Fibroblast of lung (primary cell): ENCODE data around the gene WHRN. TPM values are rescaled to one million over a fixed set of nuclear protein-coding genes. Genes with fewer than 3 reads are reported as not detected.

Experiments used
- DNase-seq, 2 donors: peaks; one replicate each; pipeline versions ENCODE4 v3.0.0 to v3.0.0-alpha.2; 2010; ENCODE audit warnings: low read depth in 2 of 2
- H2AFZ ChIP-seq: 2 replicates; pipeline ENCODE4 v1.5.1; 2012; ENCODE audit warnings: low read length, control low read depth, inconsistent platforms
- H3K27ac ChIP-seq: 2 replicates; pipeline ENCODE4 v1.5.1; 2011; ENCODE audit warnings: low read length, control low read depth; ENCODE audit not compliant: insufficient read depth
- H3K27me3 ChIP-seq: 2 replicates; pipeline ENCODE4 v1.5.1; 2011; ENCODE audit warnings: mild to moderate bottlenecking, low read length; ENCODE audit not compliant: control insufficient read depth, insufficient read depth
- H3K36me3 ChIP-seq: 2 replicates; pipeline ENCODE4 v1.5.1; 2011; ENCODE audit warnings: low read length; ENCODE audit not compliant: control insufficient read depth, insufficient read depth
- H3K4me1 ChIP-seq: 2 replicates; pipeline ENCODE4 v1.5.1; 2011; ENCODE audit warnings: low read length; ENCODE audit not compliant: control insufficient read depth, insufficient read depth; ENCODE audit errors: extremely low read depth
- H3K4me2 ChIP-seq: 2 replicates; pipeline ENCODE4 v1.5.1; 2011; ENCODE audit warnings: low read length, control low read depth; ENCODE audit not compliant: insufficient read depth; ENCODE audit errors: extremely low read depth
- H3K4me3 ChIP-seq, 4 experiments: fragments of 200-600 bp in 1 of 4; sonication (generic) in 1 of 4; replicated peaks in 1 of 4; 2 replicates each; pipeline ENCODE4 v1.5.1; 2011 to 2016; ENCODE audit warnings: low read length in 4 of 4, low read depth in 3 of 4, mild to moderate bottlenecking in 3 of 4, control low read depth in 2 of 4, inconsistent platforms in 1 of 4, mixed read lengths in 1 of 4; ENCODE audit not compliant: insufficient read depth in 1 of 4; ENCODE audit errors: control extremely low read depth in 1 of 4
- H3K79me2 ChIP-seq: 2 replicates; pipeline ENCODE4 v1.5.1; 2012; ENCODE audit warnings: mild to moderate bottlenecking, low read length, inconsistent platforms; ENCODE audit not compliant: control insufficient read depth, insufficient read depth
- H3K9ac ChIP-seq: 2 replicates; pipeline ENCODE4 v1.5.1; 2011; ENCODE audit warnings: mild to moderate bottlenecking, low read length, control low read depth; ENCODE audit not compliant: insufficient read depth
- H3K9me3 ChIP-seq: 2 replicates; pipeline ENCODE4 v1.5.1; 2012; ENCODE audit warnings: low read depth, low read length; ENCODE audit not compliant: control insufficient read depth, insufficient read depth
- H4K20me1 ChIP-seq: 2 replicates; pipeline ENCODE4 v1.5.1; 2011; ENCODE audit warnings: low read length; ENCODE audit not compliant: control insufficient read depth, insufficient read depth; ENCODE audit errors: extremely low read depth
- CTCF ChIP-seq, 2 donors: IDR thresholded peaks in 1 of 2; conservative IDR thresholded peaks in 1 of 2; 1 replicate in 1 of 2; 2 replicates in 1 of 2; pipeline ENCODE4 v1.5.1; 2011 to 2012; ENCODE audit warnings: low read length in 2 of 2, control low read depth in 1 of 2, inconsistent platforms in 1 of 2, low read depth in 1 of 2, mild to moderate bottlenecking in 1 of 2
- EZH2 ChIP-seq: IDR thresholded peaks from 2 replicates; pipeline ENCODE4 v1.5.1; 2012; ENCODE audit warnings: low read length, control low read depth, mild to moderate bottlenecking; ENCODE audit errors: missing control alignments
- polyA plus RNA-seq, 2 donors: library from polyadenylated mRNA; depleted of rRNA in 1 of 2; stranded (reverse) in 1 of 2; unstranded in 1 of 2; fragments of >200 nt; gene quantifications; 2 replicates each; pipeline ENCODE4 v1.2.1, GENCODE V29; 2011 to 2012; ENCODE audit warnings: missing spikeins in 1 of 2
- total RNA-seq: library from RNA; depleted of rRNA; stranded (reverse); fragments of >200 nt; gene quantifications from 2 replicates; pipeline ENCODE4 v1.2.1, GENCODE V29; 2014

Gene WHRN
- total and polyA plus RNA-seq, 2 donors (not counting 1 experiment from before 2014, with no cell fraction given), result 0.16 to 1.8 TPM

DNA sequence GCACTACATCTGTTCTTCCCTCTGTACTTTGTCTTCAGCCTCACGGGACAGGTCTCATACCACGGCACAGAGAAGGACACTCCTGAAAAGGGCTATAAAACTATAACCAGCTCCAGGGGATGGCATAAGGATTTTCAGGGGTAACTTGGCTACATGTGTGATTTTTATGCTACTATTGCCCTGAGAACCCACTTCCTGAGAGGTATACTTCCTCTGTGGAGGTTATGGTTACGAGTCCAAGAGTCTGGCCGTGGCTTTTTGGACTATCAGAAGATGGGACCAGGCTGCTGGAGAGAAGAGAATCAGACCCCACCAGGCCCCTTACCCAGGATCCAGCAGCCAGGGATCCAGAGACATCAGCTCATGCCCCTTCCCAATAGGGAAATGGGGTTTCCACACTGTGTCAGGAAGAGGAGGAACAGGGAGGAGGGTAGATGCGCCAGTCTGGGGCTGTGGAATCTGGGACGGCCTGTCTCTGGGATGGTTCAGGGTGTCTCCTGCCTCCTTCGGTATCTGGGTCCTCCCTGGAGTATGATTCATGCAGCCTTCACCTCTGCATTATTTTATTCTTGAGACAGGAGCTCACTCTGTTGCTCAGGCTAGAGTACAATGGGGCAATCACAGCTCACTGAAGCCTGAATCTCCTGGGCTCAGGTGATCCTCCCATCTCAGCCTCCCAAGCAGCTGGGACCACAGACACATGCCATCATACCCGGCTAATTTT, 29.7 kb downstream of the WHRN start:
- H3K27ac ChIP-seq, result no peak overlapping the region
- no peaks in the 10 kb centered on the region for H3K4me1 ChIP-seq
- DNase-seq, result no peak
- H3K4me2 ChIP-seq, result no peak overlapping the region
- H4K20me1 ChIP-seq, result no peaks in the 10 kb centered on the region
- no peak for TF ChIP-seq CTCF (conservative IDR thresholded peaks at IDR 0.05 in 1 of 2, IDR thresholded peaks at IDR 0.05 in 1 of 2; ENCODE audit: low read depth in 1 of 2, low read length in 2 of 2)
- TF ChIP-seq EZH2, result no peak
- H3K36me3 ChIP-seq, result no peaks in the 10 kb centered on the region
- no peak overlapping the region for H2AFZ ChIP-seq
- no peaks in the 10 kb centered on the region for H3K9me3 ChIP-seq
- no peaks in the 10 kb centered on the region for H3K79me2 ChIP-seq
- no peak overlapping the region for H3K4me3 ChIP-seq
- H3K27me3 ChIP-seq, result no peaks in the 10 kb centered on the region
- no peak overlapping the region for H3K9ac ChIP-seq

DNA sequence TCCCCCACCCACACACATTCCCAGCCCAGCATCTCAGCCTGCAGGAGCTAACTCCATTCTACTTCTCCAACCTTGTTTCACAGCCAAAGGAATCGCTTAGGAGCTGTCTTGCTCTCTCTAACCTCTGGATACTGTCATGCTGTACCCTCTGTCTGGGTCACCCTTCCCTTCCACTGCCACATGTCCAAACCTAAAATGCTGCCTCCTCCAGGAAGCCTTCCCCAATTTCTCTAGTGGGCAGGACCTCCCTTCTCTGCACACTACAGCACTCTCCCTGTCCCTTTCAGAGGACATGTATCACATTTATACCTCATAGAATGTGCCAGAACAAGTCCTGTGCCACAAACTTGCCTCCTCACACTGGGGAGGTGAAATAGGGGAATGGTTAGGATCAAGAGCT, 30.8 kb downstream of the WHRN start:
- Histone ChIP-seq H3K36me3 (no peaks in the 10 kb centered on the region), H3K27me3 (peaks cover 3% of the 10 kb centered on the region), H3K4me3 (no peak overlapping the region), H3K9ac (no peak overlapping the region), H2AFZ (no peak overlapping the region), H3K27ac (no peak overlapping the region), H4K20me1 (no peaks in the 10 kb centered on the region), H3K9me3 (no peaks in the 10 kb centered on the region), H3K79me2 (no peaks in the 10 kb centered on the region), H3K4me2 (no peak overlapping the region), H3K4me1 (no peaks in the 10 kb centered on the region)
- TF ChIP-seq CTCF (conservative IDR thresholded peaks at IDR 0.05 in 1 of 2, IDR thresholded peaks at IDR 0.05 in 1 of 2; ENCODE audit: low read depth in 1 of 2, low read length in 2 of 2) (no peak), EZH2 (no peak)
- DNase-seq, result no peak

DNA sequence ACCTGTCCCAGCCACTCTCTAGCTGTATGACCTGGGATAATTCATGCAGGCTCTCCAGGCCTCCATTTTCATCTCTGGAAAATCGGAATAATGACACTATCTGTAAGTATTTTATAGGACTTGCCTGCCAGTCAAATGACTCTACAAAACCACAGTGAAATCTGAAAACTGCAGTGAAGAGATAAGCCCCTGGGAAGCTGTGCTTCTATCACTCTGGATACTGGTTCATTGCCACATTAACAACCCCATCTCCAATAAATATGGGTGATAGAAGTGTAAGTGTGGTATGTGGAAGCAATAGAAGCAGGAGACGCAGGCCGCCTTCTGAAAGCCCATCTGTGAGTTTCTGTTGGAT, 31.8 kb downstream of the WHRN start:
- Histone ChIP-seq H3K27me3 (peaks cover 3% of the 10 kb centered on the region), H3K4me3 (no peak overlapping the region), H2AFZ (no peak overlapping the region), H3K79me2 (no peaks in the 10 kb centered on the region), H3K9ac (no peak overlapping the region), H4K20me1 (no peaks in the 10 kb centered on the region), H3K27ac (no peak overlapping the region), H3K36me3 (no peaks in the 10 kb centered on the region), H3K4me1 (no peaks in the 10 kb centered on the region), H3K4me2 (no peak overlapping the region), H3K9me3 (no peaks in the 10 kb centered on the region)
- DNase-seq, result no peak
- no peak for TF ChIP-seq EZH2
- no peak for TF ChIP-seq CTCF (conservative IDR thresholded peaks at IDR 0.05 in 1 of 2, IDR thresholded peaks at IDR 0.05 in 1 of 2; ENCODE audit: low read depth in 1 of 2, low read length in 2 of 2)
